Suppressor macrophage (primary cell): Measurements from ENCODE around the gene CYP46A1.
"Not testable (repeated sequence)": the region's sequence is repeated elsewhere in the genome, so short reads cannot be mapped to it uniquely, and the experiment has no call there.

Experiments used
- DNase-seq, 4 experiments: peaks; one replicate each; pipeline ENCODE4 v3.0.0-alpha.2; 2020 to 2022
- total RNA-seq, 17 experiments: gene quantifications; one replicate each; lab custom pipeline; 2026; ENCODE audit warnings: mixed read lengths in 6 of 17, inconsistent platforms in 3 of 17; lab: John Stamatoyannopoulos, UW

CYP46A1 gene
- total RNA-seq = 0 to 5.0 (median 0) reads per million in 17 experiments

GRCh38 chr14:99683619-99684409 lies at the start of gene CYP46A1:
Gene CYP46A1 (plus strand): TSS chr14:99684298. CDS start chr14:99684418, 120 bp downstream.
- DNase-seq = peak; percentile 99 to 100 (median 99)

GRCh38 chr14:99634443-99634842 lies 49.7 kb upstream of the CYP46A1 start:
- DNase-seq = no peak

GRCh38 chr14:99635116-99635515 lies 49.0 kb upstream of the CYP46A1 start:
- no peak for DNase-seq

GRCh38 chr14:99636487-99636886 lies 47.6 kb upstream of the CYP46A1 start:
- peak in 3 of 4 experiments; percentile 11 to 32 (median 21) for DNase-seq

GRCh38 chr14:99637624-99638023 lies 46.5 kb upstream of the CYP46A1 start:
- DNase-seq = no peak

- DNase-seq = not testable (repeated sequence)
Measured at GRCh38 chr14:99642771-99643170, 41.3 kb upstream of the CYP46A1 start.

- no peak for DNase-seq
Measured at GRCh38 chr14:99643343-99643742, 40.8 kb upstream of the CYP46A1 start.

- peak in 1 of 4 experiments; percentile 1 for DNase-seq
Measured at GRCh38 chr14:99644035-99644587, 40.0 kb upstream of the CYP46A1 start.

GRCh38 chr14:99644723-99645544 lies 39.2 kb upstream of the CYP46A1 start, which contains the start of gene HHIPL1:
Gene HHIPL1 (plus strand): TSS chr14:99645129. CDS start chr14:99645208, 79 bp downstream.
- DNase-seq = peak in 1 of 4 experiments; percentile 3

- no peak for DNase-seq
Measured at GRCh38 chr14:99645545-99646505, 38.3 kb upstream of the CYP46A1 start.

GRCh38 chr14:99647411-99647810 lies 36.7 kb upstream of the CYP46A1 start:
- no peak for DNase-seq

GRCh38 chr14:99648027-99648784 lies 35.9 kb upstream of the CYP46A1 start:
- no peak for DNase-seq

- DNase-seq = peak in 1 of 4 experiments; percentile 2
Measured at GRCh38 chr14:99649219-99649618, 34.9 kb upstream of the CYP46A1 start.

- DNase-seq = no peak
Measured at GRCh38 chr14:99649643-99650042, 34.5 kb upstream of the CYP46A1 start.

- peak in 1 of 4 experiments; percentile 0 for DNase-seq
Measured at GRCh38 chr14:99650189-99650588, 33.9 kb upstream of the CYP46A1 start.

GRCh38 chr14:99651953-99652746 lies 31.9 kb upstream of the CYP46A1 start:
- peak in 1 of 4 experiments; percentile 0 for DNase-seq

- peak in 1 of 4 experiments; percentile 1 for DNase-seq
Measured at GRCh38 chr14:99654235-99654985, 29.7 kb upstream of the CYP46A1 start.

GRCh38 chr14:99655521-99655920 lies 28.6 kb upstream of the CYP46A1 start:
- DNase-seq = no peak

GRCh38 chr14:99656171-99656570 lies 27.9 kb upstream of the CYP46A1 start:
- DNase-seq = no peak
